Inferior parietal cortex (tissue), 1 donor: ENCODE results near the gene CREG2.

Experiments used
- DNase-seq: peaks from one replicate; pipeline ENCODE4 v3.0.0-alpha.2; 2016; ENCODE audit errors: extremely low spot score

The CREG2 gene

DNA sequence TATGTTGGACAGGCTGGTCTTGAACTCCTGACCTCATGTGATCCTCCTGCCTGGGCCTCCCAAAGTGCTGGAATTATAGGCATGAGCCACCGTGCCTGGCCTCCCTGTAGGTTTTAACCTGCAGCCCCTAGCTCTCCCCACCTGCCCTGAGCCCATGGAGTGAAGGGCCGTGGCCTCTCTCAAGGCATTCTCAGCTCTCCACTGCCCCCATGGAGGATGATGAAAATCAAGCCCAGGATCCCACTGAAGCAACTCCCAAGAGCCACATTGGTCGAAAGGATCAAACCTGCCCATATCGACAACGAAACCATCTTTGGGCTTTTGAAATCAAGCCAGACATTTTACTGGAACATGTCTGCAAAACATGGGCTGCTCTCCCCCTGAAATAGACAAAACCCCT is 22.4 kb upstream of the CREG2 start:
- DNase-seq, result no peak

DNA sequence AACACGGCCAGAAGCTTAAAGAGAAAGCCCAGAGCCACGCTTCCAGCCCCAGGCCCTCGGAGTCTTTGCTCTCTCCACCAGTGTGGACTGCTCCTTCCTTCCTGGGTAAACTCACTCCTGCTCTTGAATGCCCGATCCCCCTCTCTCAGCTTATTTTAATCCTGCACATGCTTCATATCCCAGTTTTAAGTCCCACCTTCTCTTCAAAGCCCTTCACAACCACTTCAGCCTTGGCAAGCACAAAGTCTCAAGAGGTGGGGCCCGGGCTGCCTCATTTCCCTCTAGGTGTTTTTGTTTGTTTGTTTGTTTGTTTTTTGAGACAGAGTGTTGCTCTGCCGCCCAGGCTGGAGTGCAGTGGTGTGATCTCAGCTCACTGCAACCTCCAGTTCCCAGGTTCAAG is 21.6 kb upstream of the CREG2 start:
- no peak for DNase-seq

DNA sequence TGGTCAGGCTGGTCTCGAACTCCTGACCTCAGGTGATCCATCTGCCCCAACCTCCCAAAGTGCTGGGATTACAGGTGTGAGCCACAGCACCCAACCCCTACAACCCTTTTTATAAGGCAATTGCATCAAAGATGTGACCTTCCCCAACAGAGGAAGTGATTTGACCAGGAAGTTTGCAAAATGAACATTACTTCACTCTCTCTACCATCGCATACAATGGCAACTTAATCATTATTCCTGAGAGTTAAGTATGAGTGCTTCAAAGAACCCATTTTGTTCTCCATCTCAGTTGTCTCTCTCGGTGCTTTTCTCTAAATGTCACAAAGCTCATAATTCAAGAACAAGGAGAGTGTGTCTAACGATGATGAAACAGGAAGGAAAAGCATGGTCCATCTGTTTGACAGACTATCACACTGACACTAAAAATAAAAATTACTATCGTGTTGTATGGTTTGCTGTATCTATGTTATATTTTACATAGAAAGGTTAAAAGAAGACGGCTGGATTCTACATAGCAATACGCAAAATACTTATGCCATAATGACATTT is 18.1 kb upstream of the CREG2 start:
- DNase-seq, result no peak

DNA sequence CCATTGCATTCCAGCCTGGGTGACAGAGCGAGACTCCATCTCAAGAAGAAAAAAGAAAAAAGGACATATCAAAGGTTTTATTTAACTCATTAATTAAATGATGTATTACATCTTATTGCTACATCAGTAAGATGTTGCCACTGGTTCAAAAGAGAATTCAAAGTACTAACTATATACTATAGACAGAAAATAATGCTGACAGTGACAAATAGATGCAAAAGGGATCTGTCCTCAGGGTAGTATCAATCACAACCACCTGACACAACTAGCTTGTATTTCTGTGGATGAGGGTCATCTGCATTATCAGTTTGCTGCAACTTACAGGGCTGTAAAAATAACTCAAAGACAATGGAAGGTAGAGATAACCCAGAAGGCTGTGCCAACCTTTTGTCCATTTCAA is 16.4 kb upstream of the CREG2 start:
- DNase-seq, result no peak

DNA sequence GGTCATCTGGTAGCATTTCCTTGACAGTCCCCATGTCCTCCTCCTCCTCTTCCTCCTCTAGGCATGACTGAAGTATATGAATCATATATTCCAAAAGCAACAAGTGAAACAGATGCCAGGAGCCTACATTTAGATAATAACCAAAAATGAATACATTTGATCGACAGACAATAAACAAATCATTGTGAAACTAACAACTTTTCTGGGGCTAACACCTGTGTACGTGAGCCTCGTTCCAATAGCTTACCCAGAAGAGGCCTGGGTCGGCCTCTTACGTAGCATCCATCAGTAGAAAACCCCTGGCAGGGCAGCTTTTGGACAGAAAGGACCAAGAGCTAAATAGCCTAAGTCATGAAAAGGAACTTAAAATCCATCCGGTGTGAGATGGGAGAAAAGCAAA is 15.3 kb upstream of the CREG2 start:
- no peak for DNase-seq

DNA sequence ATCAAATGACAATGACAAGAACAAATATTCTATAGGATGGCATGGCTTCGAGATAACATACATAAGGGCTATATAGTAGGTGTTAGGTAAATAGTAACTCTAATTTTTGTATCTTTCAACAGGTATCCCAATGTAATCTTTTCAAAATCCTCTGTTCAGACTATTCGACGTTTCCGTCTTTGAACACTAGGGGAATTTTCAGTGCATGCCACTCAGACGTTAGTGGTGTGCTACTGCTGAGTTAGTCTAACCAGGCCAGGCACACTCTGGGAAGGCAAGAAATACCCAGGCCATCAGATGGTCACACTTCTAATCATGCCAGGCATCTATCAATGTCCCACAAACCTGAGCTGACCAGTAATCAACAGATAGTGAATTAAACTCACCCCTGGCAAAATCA is 14.6 kb upstream of the CREG2 start:
- DNase-seq, result no peak

DNA sequence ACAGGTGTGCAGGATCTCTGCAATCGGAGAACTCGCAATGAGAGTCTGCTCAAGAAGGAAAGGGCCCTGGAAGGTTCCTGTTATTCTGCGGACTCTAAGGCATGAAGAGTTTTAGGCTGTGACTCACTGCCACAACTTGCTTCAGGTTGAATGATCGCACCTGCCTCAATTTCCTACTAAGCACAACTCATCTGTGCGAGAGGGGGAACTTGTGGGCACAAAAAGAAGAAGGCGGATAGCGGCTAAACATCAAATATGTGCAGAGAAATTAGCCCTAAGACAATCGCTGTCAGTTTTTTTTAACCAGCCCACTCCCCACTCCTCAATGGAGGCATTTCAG is 14.0 kb upstream of the CREG2 start:
- no peak for DNase-seq

DNA sequence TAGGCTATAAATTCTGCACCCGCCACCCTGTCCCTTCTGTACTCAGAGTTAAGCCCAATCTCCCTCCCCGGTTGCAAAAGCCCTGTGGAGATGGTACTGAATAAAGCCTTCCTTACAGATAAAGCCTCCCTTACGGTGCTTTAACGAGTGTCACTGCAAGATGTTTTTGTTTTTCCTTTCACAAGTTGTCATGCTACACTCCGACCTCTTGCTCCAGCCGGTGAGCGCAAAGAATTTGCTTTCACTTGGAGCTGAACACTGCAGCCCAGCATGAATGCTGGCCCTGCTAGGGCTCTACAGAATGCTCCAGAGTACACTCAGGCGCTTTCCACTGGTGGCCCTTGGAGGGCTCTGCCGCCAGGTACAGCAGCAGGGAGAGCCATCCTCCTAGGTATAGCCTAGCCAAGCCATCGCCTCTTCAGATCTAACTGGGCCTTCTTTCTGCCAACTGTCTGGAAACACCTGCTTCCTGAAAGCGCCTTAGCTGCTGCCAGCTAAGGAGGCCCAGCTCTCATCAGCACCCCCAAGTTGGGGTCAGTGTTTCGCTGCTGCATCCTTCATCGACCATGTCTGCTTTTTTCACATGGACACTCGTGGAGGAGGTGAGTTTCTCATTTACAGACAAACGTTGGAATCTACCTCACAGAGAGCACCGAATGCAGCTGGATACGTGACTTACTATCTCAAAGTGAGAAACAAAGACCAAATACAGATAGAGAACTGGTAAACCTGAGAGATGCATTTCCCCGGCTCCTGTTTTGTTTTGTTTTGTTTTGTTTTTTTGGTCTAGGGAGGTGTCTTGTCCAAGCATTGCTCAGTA is 13.4 kb upstream of the CREG2 start:
- no peak for DNase-seq

DNA sequence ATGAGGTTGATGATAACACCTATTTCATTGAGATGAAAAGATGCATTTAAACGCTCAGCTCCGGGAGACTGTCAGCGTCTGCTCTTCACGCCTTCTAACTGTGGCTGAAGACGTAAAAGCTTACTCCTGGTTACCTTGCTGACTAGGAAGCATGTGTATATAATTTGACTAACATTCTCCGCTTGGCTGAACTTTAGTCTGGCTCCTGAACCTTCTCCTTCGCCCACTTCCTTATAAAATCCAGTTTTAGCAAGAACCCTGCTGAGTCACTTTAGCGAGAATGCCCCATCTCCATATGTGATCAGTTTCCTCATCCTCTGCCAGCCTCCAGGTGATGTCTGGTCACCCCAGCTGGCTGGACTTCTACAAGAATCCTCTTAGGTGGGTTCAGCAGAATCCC is 12.7 kb upstream of the CREG2 start:
- DNase-seq, result no peak

DNA sequence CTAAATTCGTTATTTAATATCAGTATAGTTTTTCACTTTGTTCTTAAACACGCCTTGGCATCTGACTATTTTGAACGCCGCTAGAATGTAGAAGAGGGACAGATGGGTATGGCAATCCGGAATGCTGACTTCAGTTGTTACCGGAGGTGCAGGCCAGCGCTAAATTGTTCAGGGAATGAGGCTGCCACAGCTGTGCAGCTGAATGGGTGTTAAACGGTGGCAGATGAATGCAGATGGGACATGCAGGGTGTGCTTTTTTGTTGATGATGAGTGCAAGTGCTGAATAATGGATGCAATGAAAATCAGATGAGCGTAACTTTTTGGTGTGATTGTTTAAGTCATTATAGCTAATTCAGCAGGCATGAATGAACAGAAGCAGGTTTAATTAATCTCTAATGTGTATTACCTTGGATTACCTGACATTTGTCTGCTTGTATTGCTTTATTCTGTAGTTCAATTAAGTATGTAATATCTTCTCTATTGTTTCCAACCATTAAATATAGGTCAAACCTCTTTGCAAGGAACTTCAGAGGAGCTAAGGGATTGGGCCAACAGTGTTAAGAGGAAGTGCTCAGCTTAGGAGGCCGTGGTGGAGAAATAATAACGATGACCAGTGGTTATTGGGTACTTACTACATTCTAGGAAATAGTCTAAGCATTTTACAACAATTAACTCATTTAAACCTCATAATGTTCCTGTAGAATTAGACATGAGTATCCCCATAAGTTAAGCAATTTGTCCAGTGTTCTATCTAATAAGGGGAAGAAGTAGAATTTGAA is 11.9 kb upstream of the CREG2 start:
- DNase-seq, result no peak

DNA sequence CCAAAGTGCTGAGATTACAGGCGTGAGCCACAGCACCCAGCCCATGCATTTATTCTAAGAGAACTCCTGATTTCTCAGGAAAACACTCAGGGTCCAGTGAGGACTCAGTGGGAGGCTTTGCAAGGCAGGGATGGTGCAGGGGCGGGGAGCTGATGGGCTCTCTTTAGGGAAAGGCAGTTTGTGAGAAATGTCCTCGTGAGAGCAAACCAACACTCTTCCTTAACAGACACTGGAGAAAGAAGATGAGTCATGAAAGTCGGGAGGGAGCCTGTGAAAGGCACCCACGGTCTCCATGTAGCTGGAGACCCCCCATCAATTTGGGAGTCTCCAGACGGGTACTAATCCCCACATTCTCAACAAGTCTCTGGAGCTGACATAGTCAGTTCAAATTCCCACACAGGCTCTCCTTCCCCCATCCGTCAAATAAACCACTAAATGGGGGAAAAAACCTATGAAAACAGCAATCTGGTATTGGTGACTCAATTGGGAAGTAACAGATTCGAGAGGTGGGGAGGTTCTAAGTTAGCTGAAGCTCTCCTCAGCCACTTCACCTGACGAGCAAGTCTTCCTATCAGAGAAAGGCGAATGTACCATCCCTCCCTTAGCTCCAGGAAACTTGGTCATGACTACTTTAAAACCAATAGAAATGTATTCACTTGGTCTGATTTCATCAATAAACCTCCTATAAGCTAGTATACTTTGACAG is 11.0 kb upstream of the CREG2 start:
- peak; percentile 20 for DNase-seq

DNA sequence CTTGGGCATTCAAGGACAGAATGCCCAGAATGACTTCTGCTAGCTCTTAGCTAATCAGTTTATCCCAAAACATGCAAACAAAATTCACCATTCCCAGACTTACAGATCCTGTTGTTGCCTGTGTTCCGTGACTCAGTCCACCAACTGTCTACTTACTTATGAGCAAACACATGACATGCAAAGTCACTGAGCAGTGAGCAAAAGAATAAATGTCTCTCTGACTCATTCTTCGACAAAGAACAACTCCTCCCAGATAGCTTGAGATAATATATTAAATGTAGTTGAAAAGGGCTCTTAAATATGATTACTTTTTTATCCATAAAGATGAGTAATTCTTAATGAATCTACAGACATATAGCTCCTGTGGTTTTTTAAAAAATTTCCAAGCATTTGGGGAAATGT is 9.0 kb upstream of the CREG2 start:
- peak; percentile 35 for DNase-seq

DNA sequence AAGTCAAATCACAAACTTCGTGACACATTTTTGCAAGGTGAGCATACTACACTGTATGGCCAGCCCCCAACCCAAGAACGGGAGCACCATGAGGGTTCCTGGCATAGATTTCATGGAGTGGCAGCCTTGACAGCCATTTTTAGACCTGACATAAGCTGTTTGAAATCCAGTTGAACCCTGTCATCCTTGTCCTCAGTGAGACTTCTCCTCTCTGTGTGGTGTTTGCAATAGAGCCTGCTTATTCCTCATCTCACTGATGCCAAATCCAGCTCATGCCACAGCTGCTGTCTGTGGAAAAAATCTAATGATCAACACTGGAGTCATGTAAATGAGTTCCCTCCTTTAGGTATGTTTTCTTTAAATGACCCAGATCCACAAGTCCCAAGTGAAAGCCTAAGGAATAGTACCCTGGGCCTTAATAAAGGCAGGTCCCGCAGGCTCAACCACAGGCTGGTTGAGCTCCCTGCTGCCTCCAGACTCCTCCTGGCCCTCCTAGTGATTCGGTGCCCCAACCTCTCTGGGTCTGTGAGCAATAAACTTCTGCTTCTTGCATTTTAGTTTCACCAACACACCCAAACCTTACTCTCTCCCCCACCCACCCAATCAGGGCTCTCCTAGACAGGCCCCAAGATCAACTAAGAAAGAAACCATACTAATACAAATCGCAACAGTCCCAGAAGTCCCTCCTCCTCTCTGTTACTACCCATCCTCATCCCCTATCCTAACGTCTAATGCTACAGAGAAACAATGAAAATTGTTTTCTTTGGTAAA is 8.4 kb upstream of the CREG2 start:
- no peak for DNase-seq

DNA sequence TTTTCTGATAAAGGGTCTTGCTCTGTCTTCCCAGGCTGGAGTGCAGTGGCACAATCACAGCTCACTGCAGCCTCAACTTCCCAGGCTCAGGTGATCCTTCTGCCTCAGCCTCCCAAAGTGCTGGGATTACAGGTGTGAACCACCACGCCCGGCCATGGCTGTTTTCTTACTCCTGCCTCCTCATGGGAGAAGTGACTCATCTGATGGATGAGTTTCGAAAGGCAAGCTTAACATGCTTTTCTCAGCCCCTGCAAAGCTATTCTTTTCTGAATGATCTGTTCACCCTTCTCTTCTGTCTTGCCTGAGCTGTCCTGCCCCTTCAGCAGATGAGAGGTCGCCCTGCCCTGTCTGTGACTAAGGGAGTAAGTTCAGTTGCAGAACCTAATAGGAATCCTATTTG is 929 bp upstream of the CREG2 start:
- DNase-seq, result no peak

DNA sequence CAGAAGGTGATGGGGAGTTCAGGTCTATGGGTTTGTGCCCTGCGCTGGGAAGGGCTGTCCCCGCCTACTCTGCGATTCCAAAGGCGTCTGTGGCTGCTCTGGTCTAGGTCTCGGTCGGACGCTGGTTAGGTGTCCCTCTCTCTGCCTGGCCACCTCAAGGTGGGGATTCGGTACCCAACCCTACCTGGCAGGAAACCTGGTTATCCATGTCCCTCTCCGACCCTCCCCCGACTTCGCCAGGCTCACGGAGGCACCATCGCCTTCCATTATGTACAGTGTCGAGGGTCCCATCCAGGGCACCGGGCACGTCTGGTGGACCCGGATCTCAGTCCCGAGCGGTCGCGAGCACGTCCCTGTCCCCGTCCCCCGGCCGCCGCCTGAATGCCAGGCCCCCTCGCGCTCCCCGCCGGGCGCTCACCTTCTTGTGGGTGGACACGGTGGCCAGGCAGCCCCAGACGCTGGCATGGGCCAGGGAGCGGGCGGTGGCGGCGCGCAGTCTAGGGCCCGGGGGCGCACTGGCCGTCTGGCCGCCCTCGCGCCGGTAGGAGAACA is 628 bp downstream of the CREG2 start:
- DNase-seq, result peak; percentile 45

DNA sequence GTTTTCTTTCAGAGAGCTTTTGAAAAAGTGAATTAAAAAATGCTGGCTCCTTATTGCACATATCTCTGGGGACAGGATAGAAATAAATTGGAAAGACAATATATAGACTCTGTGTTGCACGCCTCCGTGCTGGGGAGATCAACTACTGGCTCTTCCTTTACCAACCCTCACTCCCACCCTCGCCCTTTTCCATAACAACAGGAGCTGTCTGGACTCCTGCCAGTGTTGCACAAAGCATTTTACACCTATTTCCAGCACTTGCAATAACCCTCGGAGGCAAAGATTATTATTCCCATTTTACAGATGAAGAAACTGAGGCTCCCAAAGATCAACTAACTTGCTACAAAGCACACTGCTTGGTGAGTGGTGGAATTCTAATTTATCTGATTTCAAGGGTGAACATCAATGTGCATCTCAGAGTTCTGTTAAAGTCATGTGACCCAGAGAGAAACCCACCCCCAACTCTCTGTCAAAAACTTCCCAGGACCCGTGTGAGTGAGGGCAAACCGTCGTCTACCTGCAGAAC is 4.2 kb downstream of the CREG2 start:
- no peak for DNase-seq

DNA sequence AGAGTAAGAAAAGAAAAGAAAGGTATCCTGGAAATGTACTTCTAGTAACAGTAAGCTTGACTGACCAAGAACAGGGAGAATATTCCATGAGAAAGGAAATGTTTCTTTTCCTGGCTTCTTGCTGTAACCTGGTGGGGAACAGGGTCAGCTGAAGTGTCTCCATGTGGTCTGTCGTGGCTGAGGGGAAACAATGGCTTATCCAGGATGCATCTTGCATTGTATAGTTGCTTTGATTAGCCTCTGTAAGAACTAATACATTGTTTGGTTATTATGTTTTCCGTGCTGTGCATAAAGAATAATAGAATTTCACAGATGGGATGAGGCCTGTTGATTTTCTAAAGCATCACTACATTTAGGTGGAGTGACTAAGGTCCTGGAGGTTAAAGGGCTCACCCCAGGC is 4.9 kb downstream of the CREG2 start:
- DNase-seq, result no peak

DNA sequence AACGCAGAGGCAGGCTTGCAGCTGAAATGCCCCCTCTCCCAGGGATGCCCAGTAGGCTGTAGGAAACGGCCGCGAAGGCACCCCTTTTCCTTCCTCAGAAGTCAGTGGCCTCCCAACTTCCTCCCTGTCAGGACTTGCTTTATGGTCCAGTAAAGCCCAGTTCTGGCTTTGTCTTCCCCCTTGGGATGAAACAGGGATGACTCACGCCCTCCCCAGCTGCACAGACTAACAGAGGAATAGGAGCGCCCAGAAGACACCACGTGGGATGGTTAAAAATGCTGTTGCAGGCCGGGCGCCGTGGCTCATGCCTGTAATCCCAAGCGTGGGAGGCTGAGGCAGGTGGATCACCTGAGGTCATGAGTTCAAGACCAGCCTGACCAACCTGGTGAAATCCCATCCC is 6.9 kb downstream of the CREG2 start:
- DNase-seq, result no peak

DNA sequence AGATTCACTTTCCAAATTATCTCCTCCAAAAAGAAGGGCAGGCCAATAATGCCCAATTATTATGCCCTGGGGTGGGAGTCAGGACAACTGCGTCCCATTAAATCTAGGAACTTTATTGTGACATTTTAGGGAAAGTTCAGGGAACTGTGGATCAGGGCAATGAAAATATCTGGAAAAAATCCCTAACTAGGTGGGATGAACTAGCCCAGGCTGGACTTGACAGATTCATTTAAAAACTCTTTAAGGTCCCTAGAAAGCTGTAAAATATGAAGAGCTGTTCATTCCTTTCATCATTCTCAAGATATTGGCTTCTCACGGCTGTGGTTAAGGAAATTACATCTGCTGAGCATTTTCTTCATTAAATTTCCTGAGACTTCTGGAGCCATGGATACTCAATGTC is 8.2 kb downstream of the CREG2 start:
- DNase-seq, result no peak

DNA sequence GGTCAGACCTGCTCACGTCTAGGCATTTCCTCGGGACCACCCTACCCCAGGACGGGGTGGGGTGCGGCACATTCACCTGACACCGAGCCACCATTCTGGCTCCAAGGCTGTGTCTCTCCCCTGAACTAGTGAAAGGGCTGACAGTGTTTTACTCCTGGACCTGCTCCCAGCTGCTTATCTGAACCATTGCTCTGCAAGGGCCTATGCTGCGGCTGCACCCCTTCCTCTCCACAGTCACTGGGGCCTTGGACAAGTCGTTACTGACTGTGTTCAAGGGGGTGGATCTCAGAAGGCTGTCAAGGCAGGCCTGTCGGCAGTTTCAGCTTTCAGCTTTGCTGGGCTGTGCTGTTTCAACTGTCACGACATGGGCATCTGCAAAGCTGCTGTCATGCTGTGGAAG is 11.7 kb downstream of the CREG2 start:
- DNase-seq, result no peak
